GM19035 (cell line): Measurements from ENCODE around the gene ERCC1.
"Not testable (repeated sequence)": the region's sequence is repeated elsewhere in the genome, so short reads cannot be mapped to it uniquely, and the experiment has no call there.

Experiments
- ATAC-seq: cut with Tn5 transposase; IDR thresholded peaks from one replicate; pipeline ENCODE4 v1.9.1; 2021; ENCODE audit not compliant: unreplicated experiment

ERCC1 gene

DNA sequence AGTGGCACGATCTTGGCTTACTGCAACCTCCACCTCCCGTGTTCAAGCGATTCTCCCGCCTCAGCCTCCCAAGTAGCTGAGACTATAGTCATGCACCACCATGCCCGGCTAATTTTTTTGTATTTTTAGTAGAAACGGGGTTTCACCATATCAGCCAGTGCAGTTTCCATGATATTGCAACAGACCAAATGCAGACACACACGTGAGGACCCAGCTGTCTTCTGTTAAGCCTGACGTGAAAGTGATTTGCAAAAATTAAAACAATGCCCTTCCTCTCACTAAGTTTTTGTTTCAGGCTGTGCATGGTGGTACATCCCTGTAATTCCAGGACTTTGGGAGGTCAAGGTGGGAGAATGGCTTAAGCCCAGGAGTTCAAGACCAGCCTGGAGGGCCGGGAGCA is 7.3 kb upstream of the ERCC1 start:
- not testable (repeated sequence) for ATAC-seq

DNA sequence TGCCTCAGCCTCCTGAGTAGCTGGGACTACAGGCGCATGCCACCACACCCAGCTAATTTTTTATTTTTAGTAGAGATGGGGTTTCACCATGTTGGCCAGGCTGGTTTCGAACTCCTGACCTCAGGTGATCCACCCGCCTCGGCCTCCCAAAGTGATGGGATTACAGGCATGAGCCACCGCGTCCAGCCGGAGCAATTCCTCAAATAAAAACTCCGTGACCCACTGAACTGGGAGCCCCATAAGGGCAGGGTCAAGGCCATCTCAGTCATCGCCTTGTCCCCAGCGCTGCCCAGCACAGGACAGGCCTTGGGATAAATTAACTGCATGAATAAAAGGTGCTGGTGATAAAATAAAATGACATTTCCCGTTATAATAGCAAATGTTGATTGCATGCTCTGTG is 6.2 kb upstream of the ERCC1 start:
- not testable (repeated sequence) for ATAC-seq

DNA sequence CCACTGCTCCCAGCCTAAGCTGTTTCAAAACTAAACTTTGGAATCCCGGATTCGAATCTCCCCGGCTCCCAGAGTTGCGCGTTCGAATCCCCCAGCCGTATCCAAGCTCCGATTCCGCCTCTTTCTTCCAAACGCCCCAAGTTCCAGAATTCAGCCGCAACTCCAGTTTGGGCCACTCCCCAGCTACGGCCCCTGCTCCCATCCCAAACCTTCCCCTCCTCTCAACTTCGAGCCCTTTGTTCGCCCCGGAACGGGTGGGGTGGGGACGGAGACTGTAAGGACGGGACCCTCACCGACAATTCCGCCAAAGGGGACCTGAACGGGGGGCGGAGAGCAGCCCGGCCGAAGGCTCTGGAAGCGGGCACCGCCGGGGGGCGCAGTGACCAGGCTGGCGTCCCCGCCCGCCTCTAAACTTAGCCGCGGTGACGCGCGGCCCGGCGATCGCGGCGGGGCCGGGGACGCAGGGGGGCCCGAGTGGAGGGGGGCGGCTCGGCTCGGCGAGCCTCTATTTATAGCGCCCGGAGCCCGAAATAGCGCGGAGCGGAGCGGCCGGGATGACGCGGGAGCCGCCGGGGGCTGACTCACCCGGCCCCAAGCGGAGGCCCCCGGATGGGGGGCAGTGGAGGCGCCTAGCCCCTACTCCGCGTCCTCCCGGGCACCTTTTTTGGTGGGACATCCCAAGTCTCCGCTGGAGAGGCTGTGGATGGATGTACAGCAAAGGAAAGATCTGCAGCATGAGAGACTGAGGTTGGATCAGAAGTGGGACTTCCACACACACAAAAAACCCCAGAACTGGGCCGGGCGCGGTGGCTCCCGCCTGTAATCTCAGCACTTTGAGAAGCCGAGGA is 4.9 kb upstream of the ERCC1 start:
- ATAC-seq: no peak

DNA sequence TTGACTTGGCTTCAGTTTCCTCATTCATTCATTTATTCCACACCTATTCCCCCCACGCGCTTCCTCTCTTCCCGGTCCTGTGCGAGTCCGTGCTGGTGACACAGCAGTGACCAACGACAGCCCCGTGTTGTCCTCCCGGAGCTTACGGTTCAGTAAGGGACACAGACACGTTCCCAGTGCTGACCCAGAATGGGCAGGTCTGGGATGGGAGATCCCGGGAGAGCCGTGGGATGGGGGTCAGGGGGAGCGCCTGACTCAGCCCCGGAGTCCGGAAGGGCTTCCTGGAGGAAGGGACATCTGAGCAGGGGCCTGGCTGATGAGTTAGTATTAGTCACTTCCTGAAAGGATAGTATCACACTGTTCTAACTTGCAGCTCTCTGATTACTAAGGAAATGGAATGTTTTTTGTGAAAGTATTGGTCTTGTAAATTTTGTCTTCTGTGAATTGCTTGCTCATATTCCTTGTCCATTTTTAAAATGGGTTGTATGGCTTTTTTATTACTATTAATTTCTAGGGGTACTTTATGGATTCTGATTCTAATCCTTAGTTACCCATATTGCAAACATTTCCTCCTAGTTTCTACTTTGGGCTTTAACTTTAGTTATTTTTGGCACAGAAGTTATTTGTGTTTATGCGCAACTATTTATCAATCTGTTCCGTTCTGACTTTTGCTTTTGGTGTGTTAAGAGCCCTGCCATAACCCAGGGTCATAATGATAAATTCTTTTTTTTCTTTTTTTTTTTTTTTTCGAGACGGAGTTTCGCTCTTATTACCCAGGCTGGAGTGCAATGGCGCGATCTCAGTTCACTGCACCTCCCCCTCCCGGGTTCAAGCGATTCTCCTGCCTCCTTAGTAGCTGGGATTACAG is 708 bp upstream of the ERCC1 start:
- ATAC-seq: no peak

DNA sequence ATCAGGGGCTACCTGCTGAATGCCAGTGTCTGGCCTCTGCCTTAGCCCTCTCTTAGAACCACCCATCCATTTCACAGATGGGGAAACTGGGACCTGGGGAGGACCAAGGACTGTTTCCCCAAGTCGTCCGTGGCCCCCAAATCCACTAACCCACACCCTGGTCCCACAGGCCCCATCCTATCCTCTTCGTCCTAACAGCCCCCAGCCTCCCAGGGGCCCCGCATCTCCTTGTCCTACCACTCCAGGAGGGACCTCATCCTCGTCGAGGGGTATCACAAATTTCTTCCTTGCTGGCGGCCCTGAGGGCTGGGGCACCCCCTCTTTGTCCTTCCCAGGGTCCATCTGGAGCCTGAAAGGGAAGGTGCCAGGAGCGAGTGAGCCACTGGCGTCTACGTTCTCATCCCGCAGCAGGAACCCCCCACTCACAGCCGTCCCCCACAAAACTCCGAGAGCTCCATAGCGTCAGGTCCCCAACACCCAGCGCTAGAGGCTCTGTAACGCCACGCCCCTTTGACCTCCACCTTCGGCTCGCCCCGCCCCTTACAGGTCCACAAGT is 606 bp downstream of the ERCC1 start:
- ATAC-seq: no peak

DNA sequence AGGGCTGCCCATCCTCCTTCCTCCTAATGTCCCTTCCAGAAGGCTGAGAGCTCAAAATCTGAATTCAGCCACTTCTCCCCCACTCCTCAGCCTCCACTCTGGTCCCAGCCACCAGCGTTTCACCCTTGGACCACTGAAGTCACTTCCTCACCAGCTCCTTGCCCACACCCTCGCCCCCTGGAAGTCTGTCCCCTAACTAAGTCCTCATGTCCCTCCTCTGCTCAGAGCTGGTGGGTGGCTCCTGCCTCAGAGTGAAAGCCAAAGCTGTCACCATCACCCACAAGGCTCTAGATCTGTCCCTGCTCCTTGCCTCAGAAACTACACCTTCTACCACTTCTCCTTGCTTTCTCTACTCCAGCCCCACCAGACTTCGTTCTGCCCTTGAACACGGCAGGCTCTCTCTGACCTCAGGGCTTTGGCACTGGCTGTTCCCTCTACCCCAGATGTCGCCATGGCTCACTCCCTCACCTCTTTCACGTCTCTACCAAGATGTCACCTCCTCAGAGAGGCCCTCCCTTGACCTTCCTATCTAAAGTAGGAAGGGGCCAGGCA is 1.7 kb downstream of the ERCC1 start:
- no peak for ATAC-seq

DNA sequence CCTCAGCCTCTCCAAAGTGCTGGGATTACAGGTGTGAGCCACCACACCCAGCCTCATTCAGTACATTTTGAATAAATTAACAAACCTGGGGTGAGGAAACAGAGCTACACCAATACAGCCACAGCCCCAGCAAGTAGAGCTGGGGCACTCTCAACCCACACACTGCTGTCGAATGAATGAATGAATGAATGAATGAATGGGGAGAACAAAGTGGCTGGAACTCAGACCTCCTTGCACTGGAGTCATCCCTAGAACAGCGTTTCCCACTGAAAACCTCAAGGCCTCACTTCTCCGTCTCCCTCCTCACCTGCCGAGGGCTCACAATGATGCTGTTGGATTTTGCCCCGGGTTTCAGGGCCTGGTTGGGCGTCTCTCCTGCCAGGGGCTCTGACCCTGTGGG is 2.8 kb downstream of the ERCC1 start:
- no peak for ATAC-seq

DNA sequence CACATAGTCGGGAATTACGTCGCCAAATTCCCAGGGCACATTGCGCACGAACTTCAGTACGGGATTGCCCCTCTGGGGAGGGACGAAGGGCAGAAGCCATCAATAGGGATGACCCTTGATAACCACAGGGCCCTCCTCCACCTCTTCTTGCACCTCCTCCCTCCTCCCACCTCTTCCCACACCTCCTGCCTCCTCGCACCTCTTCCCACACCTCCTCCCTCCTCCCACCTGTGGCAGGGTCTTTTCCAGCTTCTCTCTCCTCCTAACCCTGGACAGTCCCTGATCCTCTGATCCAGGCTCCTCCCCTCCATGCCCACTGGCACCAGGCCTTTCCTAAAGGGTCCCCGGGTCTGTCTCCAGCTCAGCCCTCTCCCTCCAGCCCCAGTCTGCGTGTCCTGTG is 3.4 kb downstream of the ERCC1 start:
- no peak for ATAC-seq

DNA sequence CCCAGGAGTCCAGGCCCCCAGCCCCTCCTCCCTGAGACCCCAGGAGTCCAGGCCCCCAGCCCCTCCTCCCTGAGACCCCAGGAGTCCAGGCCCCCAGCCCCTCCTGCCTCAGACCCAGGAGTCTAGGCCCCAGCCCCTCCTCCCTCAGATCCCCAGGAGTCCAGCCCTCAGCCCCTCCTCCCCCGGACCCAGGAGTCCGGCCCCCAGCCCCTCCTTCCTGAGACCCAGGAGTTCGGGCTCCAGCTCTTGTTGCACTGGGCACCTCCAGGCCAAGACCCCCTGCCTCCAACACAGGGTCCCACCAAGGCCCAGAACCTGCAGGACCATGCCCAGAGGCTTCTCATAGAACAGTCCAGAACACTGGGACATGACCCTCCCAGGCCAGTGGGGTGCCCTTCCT is 3.8 kb downstream of the ERCC1 start:
- no peak for ATAC-seq

DNA sequence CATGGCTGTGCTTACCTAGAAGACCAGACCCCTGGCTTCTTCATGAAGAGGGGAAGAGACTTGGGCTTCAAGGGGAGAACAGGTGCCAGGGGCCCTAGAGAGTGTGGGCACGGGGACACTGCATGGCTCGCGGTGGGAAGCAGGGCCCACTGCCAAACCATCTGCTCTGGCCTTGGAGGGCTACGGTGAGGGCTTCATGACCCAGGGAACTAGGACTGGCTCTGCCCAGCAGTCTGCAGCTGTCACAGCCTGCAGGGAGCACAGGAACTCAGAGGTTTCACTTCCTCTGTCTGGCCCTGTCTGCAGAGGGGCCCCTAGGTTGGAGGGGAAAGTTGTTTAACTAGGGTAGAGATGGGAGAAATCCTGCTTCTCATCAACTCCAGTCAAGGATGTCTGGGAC is 4.3 kb downstream of the ERCC1 start:
- no peak for ATAC-seq

DNA sequence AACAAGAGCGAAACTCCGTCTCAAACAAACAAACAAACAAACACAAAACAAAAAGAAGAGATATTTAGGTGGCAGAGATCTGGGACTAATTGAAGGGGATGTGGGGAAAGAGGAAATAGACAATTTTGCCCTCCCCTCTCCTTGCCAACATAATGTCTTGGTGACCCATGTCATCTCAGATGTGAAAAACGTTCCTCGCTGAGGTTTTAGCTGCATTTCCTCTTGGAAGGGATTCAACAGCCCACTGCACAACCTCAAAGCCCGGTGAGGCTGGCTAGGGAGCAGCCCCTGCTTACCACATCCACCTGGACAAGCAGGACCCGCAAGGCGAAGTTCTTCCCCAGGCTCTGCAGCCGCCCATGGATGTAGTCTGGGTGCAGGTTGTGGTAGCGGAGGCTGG is 4.9 kb downstream of the ERCC1 start:
- no peak for ATAC-seq

DNA sequence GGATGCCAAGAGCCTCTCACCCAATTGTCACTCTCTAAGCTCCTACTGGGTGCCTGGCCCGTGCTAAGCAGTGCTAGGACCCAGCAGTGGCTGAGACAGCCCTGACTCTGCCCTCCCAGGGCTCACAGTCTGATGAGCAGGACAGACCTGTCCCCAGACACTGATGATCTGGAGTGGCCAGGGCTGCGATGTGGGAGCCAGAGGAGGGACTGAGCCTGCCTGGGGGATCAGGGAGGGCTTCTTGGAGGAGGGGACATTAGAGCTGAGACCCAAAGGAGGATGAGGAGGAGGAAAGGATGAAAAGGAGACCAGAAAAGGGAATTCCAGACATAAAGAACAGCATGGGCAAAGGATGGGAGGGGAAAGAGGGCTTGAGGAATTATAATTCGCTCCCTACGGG is 6.6 kb downstream of the ERCC1 start:
- ATAC-seq: no peak

DNA sequence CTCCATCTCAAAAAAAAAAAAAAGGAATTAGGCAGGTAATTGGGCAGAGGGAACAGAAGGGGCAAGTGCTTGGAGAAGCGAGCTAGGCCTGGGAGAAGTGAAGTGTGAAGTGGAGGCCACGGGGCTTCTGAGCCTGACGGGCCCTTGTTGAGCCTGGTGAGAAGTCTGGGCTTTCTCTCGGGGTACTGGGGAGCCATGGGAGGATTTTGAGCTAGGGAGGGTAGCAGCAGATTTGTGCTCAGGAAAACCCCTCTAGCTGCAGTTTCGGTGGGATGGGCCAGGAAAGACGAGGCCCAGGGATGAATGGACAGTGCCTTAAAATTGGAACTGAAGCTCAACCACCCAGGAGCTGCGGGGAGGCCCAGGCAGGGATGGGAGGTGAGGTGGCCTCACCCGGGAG is 9.2 kb downstream of the ERCC1 start:
- no peak for ATAC-seq

DNA sequence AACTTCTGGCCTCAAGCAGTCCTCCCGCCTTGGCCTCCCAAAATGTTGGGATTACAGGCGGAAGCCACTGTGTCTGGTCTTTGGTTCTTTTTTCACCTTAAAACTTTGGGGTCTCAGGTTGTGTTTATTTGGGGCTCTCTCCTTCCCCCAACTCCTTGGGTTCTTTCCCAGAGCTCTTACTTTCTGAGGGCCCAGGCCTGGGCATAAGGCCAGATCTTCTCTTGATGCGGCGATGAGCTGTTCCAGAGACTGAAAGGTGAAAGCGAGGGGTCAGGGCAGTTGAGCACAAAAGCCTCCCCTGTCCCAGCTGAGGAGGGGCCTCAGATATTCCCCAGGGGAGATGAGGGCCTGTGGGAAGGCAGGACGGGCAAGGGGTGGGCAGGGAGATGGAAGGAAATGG is 10.2 kb downstream of the ERCC1 start:
- ATAC-seq: no peak

DNA sequence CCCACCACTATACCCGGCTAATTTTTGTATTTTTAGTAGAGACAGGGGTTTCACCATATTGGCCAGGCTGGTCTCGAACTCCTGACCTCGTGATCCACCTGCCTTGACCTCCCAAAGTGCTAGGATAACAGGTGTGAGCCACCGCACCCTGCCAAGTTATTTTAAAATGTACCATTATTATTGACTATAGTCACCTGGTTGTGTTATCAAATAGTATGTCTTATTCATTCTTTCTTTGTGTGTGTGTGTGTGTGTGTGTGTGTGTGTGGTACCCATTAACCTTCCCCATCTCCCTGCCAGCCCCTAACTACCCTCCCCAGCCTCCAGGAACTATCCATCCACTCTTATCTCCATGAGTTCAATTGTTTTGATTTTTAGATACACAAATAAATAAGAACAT is 13.4 kb downstream of the ERCC1 start:
- not testable (repeated sequence) for ATAC-seq

DNA sequence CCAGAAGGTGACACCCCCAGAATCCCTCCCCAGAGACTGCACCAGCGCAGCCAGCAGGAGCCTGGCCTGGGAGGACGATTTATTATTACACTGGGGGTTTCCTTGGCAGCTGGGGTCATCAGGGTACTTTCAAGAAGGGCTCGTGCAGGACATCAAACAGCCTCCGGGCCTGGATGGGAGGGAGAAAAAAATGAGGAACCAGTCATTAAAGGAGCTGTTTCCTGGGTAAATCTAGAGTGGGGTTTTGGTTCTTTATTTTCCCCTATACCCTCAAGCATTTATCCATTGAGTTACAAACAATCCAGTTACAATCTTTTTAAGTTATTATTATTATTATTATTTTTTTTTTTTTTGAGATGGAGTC is 14.2 kb downstream of the ERCC1 start:
- ATAC-seq: no peak

DNA sequence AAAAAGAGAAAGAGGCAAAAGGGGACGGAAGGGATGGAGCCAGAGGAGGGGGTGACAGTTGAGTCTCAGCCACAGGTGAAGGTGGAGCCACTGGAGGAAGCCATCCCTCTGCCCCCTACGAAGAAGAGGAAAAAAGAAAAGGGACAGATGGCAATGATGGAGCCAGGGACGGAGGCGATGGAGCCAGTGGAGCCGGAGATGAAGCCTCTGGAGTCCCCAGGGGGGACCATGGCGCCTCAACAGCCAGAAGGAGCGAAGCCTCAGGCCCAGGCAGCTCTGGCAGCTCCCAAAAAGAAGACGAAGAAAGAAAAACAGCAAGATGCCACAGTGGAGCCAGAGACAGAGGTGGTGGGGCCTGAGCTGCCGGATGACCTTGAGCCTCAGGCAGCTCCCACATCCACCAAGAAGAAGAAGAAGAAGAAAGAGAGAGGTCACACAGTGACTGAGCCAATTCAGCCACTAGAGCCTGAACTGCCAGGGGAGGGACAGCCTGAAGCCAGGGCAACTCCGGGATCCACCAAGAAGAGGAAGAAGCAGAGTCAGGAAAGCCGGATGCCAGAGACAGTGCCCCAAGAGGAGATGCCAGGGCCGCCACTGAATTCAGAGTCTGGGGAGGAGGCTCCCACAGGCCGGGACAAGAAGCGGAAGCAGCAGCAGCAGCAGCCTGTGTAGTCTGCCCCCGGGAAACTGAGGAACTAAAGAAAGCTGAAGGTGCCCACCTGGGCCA is 14.7 kb downstream of the ERCC1 start:
- ATAC-seq: no peak

DNA sequence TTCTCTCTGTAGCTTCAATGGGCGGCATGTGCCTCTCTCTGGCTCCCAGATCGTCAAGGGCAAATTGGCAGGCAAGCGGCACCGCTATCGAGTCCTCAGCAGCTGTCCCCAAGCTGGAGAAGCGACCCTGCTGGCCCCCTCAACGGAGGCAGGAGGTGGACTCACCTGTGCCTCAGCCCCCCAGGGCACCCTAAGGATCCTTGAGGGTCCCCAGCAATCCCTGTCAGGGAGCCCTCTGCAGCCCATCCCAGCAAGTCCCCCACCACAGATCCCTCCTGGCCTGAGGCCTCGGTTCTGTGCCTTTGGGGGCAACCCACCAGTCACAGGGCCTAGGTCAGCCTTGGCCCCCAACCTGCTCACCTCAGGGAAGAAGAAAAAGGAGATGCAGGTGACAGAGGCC is 15.6 kb downstream of the ERCC1 start:
- ATAC-seq: no peak

DNA sequence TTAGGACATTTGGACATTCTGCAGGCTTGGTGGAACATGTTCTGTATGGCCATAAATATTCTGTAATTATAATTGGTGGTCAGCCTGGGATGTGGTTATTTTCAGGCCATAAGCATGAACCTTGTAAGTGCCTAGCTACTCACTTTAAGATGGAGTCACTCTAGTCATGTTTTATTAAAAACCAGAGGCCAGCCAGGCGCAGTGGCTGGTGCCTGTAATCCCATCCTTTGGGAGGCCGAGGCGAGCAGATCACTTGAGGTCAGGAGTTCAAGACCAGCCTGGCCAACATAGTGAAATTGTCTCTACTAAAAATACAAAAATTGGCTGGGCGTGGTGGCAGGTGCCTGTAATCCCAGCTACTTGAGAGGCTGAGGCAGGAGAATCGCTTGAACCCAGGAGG is 16.1 kb downstream of the ERCC1 start:
- ATAC-seq: not testable (repeated sequence)

DNA sequence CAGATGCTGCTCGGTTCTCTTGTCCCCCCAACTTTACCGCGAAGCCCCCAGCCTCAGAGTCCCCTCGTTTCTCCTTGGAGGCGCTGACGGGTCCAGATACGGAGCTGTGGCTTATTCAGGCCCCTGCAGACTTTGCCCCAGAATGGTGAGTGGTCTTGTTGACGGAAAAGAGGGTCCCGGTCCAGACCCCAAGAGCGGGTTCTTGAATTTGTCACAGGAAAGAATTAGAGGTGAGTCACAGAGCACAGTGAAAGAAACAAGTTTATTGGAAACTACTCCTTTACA is 16.7 kb downstream of the ERCC1 start:
- no peak for ATAC-seq
